Immature natural killer cell (primary cell): ENCODE results near the gene AGXT2. TPM values are rescaled to one million over a fixed set of nuclear protein-coding genes. Genes with fewer than 3 reads are reported as not detected.
"Not testable (repeated sequence)": the region's sequence is repeated elsewhere in the genome, so short reads cannot be mapped to it uniquely, and the experiment has no call there.

Experiments used
- DNase-seq, 3 donors: peaks; one replicate each; pipeline ENCODE4 v3.0.0; 2022; ENCODE audit warnings: mixed read lengths in 1 of 3
- H3K27ac Mint-ChIP-seq, 6 donors: one replicate each; pipeline ENCODE4 v1.8.0; 2020; ENCODE audit warnings: mixed read lengths in 6 of 6, mild to moderate bottlenecking in 5 of 6, inconsistent platforms in 4 of 6, moderate library complexity in 3 of 6
- H3K27me3 Mint-ChIP-seq, 3 donors: one replicate each; pipeline ENCODE4 v1.8.0; 2020 to 2021; ENCODE audit warnings: low read depth in 3 of 3, mild to moderate bottlenecking in 3 of 3, mixed read lengths in 3 of 3, moderate library complexity in 3 of 3, inconsistent platforms in 1 of 3
- H3K36me3 Mint-ChIP-seq, 3 donors: one replicate each; pipeline ENCODE4 v1.8.0; 2020; ENCODE audit warnings: mixed read lengths in 3 of 3, inconsistent platforms in 2 of 3, mild to moderate bottlenecking in 2 of 3
- H3K4me1 Mint-ChIP-seq, 2 donors: one replicate each; pipeline ENCODE4 v1.8.0; 2020; ENCODE audit warnings: inconsistent platforms in 2 of 2, mild to moderate bottlenecking in 2 of 2, mixed read lengths in 2 of 2, moderate library complexity in 1 of 2
- H3K4me3 Mint-ChIP-seq, 5 donors: one replicate each; pipeline ENCODE4 v1.8.0; 2020; ENCODE audit warnings: mild to moderate bottlenecking in 5 of 5, mixed read lengths in 5 of 5, inconsistent platforms in 3 of 5, moderate library complexity in 3 of 5
- H3K9me3 Mint-ChIP-seq, 6 donors: one replicate each; pipeline ENCODE4 v1.8.0; 2020; ENCODE audit warnings: mild to moderate bottlenecking in 6 of 6, mixed read lengths in 6 of 6, inconsistent platforms in 4 of 6, moderate library complexity in 3 of 6
- polyA plus RNA-seq, 3 donors: library from polyadenylated mRNA; unstranded; fragments of 300-500 nt; fragmentation: Illumina TruSeq; gene quantifications; one replicate each; pipeline ENCODE4 v1.2.3, GENCODE V29; 2021

Gene AGXT2
- polyA plus RNA-seq, 3 donors from 2014 or later: not detected

DNA sequence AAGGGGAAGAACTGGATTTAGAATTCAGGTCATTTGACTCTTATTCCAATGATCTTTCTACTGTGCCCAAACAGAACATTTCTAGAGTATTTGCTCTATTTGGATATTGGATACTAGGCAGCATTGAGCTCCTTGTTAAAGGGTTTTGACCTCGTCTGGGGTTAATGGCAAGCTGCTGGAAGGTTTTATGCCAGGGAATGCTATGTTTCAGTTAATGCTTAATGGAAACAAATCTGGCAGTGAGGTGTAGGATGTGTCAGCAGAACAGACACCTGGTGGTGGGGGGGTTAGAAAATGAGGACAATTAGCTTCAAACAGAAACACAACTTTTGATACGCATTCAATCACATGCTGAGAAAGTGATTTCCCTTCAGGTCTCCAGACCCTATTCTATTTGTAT lies 51.5 kb downstream of the AGXT2 start:
- Mint-ChIP-seq H3K9me3 (no peaks in the 10 kb centered on the region), H3K27me3 (peaks cover 0 to 7% (median 4%) of the 10 kb centered on the region in 3 donors), H3K4me3 (no peak overlapping the region), H3K27ac (no peak overlapping the region), H3K36me3 (no peaks in the 10 kb centered on the region), H3K4me1 (no peaks in the 10 kb centered on the region)
- DNase-seq: no peak

DNA sequence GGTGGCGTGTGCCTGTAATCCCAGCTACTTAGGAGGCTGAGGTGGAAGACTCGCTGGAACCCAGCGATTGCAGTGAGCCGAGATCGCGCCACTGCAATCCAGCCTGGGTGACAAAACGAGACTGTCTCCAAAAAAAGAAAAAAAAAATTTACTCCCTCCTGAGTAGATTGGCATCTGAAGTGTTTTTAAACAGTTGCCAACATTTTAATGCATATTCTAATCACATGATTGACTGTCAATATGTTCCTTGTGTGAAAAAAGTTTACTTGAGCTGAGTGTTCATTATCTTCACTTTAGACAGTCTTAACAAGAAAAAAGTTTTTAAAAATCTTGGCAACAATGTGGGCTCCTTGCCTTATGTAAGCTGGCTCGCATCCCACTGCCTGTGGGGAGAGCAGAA lies 53.8 kb downstream of the AGXT2 start:
- DNase-seq: no peak
- Mint-ChIP-seq H3K36me3 (no peaks in the 10 kb centered on the region), H3K4me1 (no peaks in the 10 kb centered on the region), H3K9me3 (no peaks in the 10 kb centered on the region), H3K4me3 (no peak overlapping the region), H3K27me3 (peaks cover 0 to 11% (median 8%) of the 10 kb centered on the region in 3 donors), H3K27ac (no peak overlapping the region)

DNA sequence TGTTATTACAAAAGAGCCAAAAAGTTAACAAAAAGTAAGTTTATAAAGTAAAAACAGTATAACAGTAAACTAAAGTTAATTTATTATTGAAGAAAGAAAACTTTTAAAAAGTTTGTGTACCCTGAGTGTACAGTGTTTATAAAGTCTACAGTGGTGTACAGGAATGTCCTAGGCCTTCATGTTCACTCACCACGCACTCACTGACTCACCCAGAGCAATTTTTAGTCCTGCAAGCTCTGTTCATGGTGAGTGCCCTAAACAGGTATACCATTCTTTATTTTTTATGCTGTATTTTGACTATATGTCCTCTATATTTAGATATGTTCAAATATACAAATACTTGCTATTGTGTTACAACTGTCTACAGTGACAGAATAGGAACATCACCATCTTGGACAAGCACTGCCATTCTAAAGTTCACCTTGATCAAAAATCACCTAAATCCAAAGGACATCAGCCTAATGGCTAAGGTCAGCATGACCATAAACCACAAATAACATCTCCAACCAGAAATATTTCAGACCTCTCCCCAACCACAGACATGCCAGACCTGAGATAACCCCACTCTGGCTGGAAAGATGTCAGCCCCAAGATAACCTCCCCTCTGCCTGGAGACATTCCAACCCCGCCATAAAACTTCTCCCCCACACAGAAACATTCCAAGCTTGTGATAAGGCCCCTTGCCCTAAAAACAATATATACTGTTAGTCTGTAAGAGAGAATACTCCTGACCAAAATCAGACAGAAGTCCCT lies 56.1 kb downstream of the AGXT2 start:
- Mint-ChIP-seq H3K36me3 (peaks cover 0 to 7% (median 4%) of the 10 kb centered on the region in 3 donors), H3K27me3 (peaks cover 6 to 12% (median 8%) of the 10 kb centered on the region in 3 donors), H3K4me3 (no peak overlapping the region), H3K4me1 (no peaks in the 10 kb centered on the region), H3K9me3 (peaks cover 0 to 13% (median 10%) of the 10 kb centered on the region in 6 donors), H3K27ac (no peak overlapping the region)
- DNase-seq: no peak

DNA sequence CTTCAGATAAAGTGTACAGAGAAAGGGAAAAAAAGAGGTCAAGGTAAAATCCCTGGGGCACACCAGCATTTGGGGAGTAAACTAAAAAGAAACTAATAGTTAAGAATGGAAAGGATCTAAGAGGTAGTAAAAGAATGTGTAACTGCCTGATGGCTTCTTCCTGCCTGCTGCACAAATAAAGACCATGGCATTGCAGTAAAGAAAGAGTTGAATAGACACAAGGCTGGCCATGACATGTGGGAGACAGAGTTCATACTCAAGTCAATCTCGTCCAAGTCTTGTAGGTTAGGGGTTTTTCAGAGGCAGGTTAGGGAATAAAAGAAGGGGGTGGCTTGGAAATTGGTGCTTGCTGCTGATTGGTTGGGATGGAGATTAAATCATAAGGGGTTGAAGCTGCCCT lies 60.8 kb downstream of the AGXT2 start:
- no peak for DNase-seq
- peaks cover 4 to 12% (median 9%) of the 10 kb centered on the region in 3 donors for H3K27me3 Mint-ChIP-seq
- H3K9me3 Mint-ChIP-seq: peaks cover 0 to 25% (median 18%) of the 10 kb centered on the region in 6 donors
- H3K27ac Mint-ChIP-seq: no peak overlapping the region
- peaks cover 0 to 9% (median 6%) of the 10 kb centered on the region in 3 donors for H3K36me3 Mint-ChIP-seq
- H3K4me3 Mint-ChIP-seq: no peak overlapping the region
- H3K4me1 Mint-ChIP-seq: no peaks in the 10 kb centered on the region

DNA sequence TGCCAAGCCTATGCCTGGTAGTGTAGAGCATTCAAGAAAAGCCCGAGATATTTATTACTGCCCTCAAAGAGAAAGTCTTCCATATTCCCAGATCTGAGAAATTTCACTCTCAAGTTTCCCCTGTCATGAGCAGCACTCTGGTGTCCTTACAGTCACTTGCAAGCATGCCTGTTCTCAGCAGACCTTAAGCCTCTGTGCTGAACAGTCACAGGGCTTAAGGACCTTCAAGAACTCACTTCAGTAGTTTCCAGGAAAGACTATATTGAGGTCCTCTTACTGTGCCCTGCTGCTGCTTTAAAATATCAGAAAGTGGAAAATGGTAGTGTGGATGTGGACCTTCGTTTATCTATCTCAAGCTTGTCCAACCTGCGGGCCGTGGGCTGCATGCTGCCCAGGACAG lies 64.9 kb downstream of the AGXT2 start:
- no peak overlapping the region for H3K4me3 Mint-ChIP-seq
- no peak for DNase-seq
- H3K4me1 Mint-ChIP-seq: no peaks in the 10 kb centered on the region

DNA sequence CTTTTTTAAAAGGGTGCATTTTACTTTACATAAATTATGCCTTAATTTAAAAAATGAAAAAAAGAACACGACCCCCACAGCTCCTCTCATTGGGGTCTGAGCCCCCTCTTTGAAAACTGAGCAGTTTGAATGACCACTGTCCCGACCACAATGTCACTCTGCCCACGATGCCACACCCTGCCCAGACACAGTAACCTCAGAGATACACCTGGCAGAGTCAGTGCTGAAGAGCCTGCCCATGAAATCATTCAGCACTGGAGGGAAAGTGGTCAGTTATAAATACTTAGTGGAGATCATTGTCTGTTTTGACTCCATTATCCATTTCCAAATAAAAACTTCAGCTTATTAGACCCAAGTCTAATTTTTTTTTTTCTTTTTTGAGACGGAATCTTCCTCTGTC lies 69.1 kb downstream of the AGXT2 start:
- no peaks in the 10 kb centered on the region for H3K36me3 Mint-ChIP-seq
- H3K9me3 Mint-ChIP-seq: peaks cover 0 to 6% (median 0%) of the 10 kb centered on the region in 6 donors
- H3K4me3 Mint-ChIP-seq: no peak overlapping the region
- DNase-seq: no peak
- peaks cover 0 to 2% (median 2%) of the 10 kb centered on the region in 3 donors for H3K27me3 Mint-ChIP-seq
- no peak overlapping the region for H3K27ac Mint-ChIP-seq
- H3K4me1 Mint-ChIP-seq: no peaks in the 10 kb centered on the region

More for the DNA sequence above, 64.9 kb downstream of the AGXT2 start:
- peaks cover 0 to 7% (median 3%) of the 10 kb centered on the region in 3 donors for H3K27me3 Mint-ChIP-seq
- H3K9me3 Mint-ChIP-seq: peaks cover 5 to 24% (median 18%) of the 10 kb centered on the region in 6 donors
- H3K27ac Mint-ChIP-seq: no peak overlapping the region
- peaks cover 0 to 9% (median 6%) of the 10 kb centered on the region in 3 donors for H3K36me3 Mint-ChIP-seq

DNA sequence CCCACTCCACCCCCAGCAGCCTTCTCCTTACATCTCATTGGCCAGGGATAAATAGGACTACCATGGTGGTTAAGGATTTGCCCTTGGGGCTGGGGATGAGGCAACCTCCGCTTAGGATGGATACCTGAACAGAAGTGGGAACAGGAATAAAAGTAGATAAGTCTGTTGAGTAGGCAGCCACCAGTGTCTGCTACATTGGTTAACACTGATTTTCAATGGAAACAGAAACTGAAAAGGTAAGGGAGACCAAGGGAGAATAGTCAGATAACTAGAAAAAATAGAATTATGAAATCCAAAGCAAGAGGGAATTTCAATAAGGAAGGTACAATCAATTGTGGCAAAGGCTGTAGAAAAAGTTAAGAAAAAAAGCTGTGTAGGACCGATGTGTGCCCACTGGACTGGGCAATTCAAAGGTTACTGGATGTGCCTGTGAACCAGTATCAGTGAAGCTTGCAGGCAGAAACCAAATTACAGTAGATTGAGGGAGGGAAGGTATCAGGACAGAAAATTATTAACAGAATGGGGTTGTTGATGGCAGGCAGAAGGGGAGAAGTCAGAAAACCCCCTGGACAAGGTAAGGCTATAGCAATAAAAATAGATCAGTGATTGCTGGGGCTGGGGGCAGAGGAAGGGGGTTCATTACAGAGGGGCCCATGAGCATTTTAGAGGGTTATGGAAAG lies 69.7 kb downstream of the AGXT2 start:
- peaks cover 0 to 6% (median 0%) of the 10 kb centered on the region in 6 donors for H3K9me3 Mint-ChIP-seq
- no peaks in the 10 kb centered on the region for H3K4me1 Mint-ChIP-seq
- peaks cover 0 to 2% (median 2%) of the 10 kb centered on the region in 3 donors for H3K27me3 Mint-ChIP-seq
- no peak overlapping the region for H3K27ac Mint-ChIP-seq
- no peak for DNase-seq
- no peaks in the 10 kb centered on the region for H3K36me3 Mint-ChIP-seq
- no peak overlapping the region for H3K4me3 Mint-ChIP-seq

DNA sequence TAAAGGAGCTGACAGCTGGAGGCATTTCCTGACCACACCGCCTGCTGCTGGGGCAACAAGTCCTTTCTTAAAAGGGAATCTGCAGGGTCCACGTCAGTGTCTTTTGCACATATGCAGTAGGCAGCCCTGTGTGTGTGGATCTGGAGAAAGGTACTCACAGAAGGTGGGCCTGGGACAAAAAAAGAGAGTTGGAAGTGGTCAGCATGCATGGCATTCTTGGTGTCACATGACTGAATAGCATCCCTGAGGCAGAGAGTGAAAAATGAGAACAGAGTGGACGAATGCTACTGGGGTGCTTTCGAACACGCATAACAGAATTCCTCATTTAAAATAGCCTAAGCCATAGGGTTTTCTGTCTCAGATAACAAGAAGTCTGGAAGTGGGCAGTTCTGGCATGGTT lies 71.4 kb downstream of the AGXT2 start:
- Mint-ChIP-seq H3K36me3 (no peaks in the 10 kb centered on the region), H3K4me1 (no peaks in the 10 kb centered on the region), H3K4me3 (no peak overlapping the region), H3K27me3 (peaks cover 0 to 2% (median 2%) of the 10 kb centered on the region in 3 donors), H3K9me3 (peaks cover 0 to 3% (median 0%) of the 10 kb centered on the region in 6 donors), H3K27ac (no peak overlapping the region)
- no peak for DNase-seq

DNA sequence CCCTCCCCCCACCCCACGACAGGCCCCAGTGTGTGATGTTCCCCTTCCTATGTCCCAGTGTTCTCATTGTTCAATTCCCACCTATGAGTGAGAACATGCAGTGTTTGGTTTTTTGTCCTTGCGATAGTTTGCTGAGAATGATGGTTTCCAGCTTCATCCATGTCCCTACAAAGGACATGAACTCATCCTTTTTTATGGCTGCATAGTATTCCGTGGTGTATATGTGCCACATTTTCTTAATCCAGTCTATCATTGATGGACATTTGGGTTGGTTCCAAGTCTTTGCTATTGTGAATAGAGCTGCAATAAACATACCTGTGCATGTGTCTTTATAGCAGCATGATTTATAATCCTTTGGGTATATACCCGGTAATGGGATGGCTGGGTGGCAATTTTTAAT lies 76.1 kb downstream of the AGXT2 start:
- not testable (repeated sequence) for H3K27me3 Mint-ChIP-seq, H3K27ac Mint-ChIP-seq, H3K4me1 Mint-ChIP-seq, H3K36me3 Mint-ChIP-seq, H3K9me3 Mint-ChIP-seq, DNase-seq, H3K4me3 Mint-ChIP-seq

DNA sequence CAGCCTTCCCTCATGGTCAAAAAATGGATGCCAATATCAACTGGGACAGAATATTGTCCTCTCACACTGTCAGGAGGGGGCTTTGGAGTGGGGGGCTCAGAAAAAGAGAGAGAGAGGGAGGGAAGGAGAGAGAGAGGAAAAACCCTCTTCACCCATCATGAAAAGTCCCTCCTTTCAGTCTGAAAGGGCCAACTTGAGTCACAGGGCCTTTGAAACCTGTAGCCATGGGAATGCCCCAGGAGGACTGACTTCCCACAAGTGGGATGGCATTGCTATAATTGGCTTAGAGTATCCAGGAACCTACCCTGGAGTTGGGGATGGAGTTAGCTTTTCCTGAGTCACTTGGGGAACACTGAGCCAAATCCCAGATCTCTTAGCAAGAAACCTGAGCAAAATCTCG lies 77.2 kb downstream of the AGXT2 start:
- Mint-ChIP-seq H3K4me1 (no peaks in the 10 kb centered on the region), H3K27ac (no peak overlapping the region), H3K27me3 (peaks cover 0 to 3% (median 0%) of the 10 kb centered on the region in 3 donors), H3K4me3 (no peak overlapping the region), H3K36me3 (peaks cover 4 to 19% (median 13%) of the 10 kb centered on the region in 3 donors), H3K9me3 (peaks cover 0 to 4% (median 0%) of the 10 kb centered on the region in 6 donors)
- no peak for DNase-seq

DNA sequence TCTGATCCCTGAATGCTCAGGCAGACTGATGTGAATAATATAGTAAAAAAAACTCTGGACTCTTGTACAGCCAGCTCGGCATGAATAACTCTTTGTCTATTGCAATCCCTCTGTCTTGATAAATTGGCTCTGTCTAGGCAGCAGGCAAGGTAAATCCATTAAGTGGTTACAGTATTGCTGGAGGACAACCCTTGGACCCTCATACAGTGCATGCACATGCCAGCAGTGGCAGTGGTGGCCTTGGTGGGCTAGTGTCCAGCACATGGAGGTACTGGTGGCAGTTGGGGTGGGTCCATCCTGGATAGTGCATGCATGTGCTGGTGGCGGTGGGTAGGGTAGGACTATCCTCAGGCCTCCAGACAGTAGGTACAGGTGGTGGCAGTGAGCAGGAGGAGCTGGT lies 79.5 kb downstream of the AGXT2 start:
- H3K4me3 Mint-ChIP-seq: no peak overlapping the region
- peaks cover 0 to 3% (median 0%) of the 10 kb centered on the region in 3 donors for H3K27me3 Mint-ChIP-seq
- peaks cover 0 to 4% (median 0%) of the 10 kb centered on the region in 6 donors for H3K9me3 Mint-ChIP-seq
- H3K36me3 Mint-ChIP-seq: peaks cover 4 to 22% (median 13%) of the 10 kb centered on the region in 3 donors
- peak overlapping the region in 1 of 6 donors; percentile 21 for H3K27ac Mint-ChIP-seq
- DNase-seq: no peak
- no peaks in the 10 kb centered on the region for H3K4me1 Mint-ChIP-seq

DNA sequence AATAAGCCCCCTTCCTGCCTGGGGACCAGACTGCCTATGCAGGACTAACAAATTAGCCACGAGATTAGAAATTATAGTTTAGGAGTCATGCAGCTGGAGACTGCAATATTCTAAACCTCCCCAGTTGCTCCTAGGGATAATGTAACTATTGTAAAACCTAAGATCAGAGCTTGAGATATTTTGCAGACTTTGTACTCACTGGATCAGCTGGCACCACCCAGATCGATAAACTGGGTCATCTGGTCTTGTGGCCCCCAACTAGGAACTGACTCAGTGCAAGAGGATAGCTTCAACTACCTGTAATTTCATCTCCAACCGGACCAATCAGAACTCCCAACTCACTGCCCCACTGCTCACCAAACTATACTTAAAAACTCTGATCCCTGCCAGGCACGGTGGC lies 80.2 kb downstream of the AGXT2 start:
- no peak overlapping the region for H3K27ac Mint-ChIP-seq
- peaks cover 4 to 22% (median 13%) of the 10 kb centered on the region in 3 donors for H3K36me3 Mint-ChIP-seq
- H3K4me1 Mint-ChIP-seq: no peaks in the 10 kb centered on the region
- H3K9me3 Mint-ChIP-seq: peaks cover 0 to 4% (median 0%) of the 10 kb centered on the region in 6 donors
- DNase-seq: no peak
- H3K4me3 Mint-ChIP-seq: no peak overlapping the region
- peaks cover 0 to 3% (median 0%) of the 10 kb centered on the region in 3 donors for H3K27me3 Mint-ChIP-seq

DNA sequence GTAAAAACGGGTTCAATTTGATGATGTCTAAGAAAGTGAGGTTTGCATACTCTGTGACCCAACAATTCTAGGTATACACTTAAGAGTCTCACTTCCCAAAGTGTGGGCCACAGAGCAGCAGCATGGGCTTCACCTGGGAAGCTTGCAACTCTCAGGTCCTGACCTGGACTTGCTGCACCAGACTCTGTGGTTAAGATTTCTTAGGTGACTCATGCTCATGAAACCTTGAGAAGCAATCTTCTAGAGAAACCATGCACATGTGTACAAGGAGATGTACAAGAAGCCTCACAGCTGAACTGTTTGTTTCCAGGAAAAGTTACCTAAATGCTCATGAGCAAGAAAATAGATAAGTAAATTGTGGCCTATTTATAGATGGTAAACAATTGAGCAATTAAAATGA lies 88.4 kb downstream of the AGXT2 start:
- Mint-ChIP-seq H3K4me3 (no peak overlapping the region), H3K36me3 (peaks cover 12 to 17% (median 12%) of the 10 kb centered on the region in 3 donors), H3K4me1 (peaks cover 0 to 1% of the 10 kb centered on the region in 2 donors), H3K27ac (peak overlapping the region in 3 of 6 donors; percentile 24 to 48 (median 29)), H3K9me3 (no peaks in the 10 kb centered on the region), H3K27me3 (no peaks in the 10 kb centered on the region)
- no peak for DNase-seq
